Esophagus squamous epithelium (tissue), 4 donors: ENCODE measurements around the gene FAM9C.

Experiments used
- POLR2A ChIP-seq, 4 donors: fragments of 450-650 bp; IDR thresholded peaks; one replicate each; pipeline ENCODE4 v1.6.1; 2017; ENCODE audit warnings: antibody characterized with exemption in 4 of 4, mild to moderate bottlenecking in 4 of 4, moderate library complexity in 3 of 4
- TF ChIP-seq, protein P1 (sequence below), 6 experiments: fragments of 450-650 bp in 4 of 6; fragments of 200-600 bp in 2 of 6; sonication (generic) in 2 of 6; IDR thresholded peaks; one replicate each; pipeline ENCODE4 v1.5.1; 2016 to 2019; ENCODE audit warnings: antibody characterized with exemption in 6 of 6, mild to moderate bottlenecking in 4 of 6, moderate library complexity in 4 of 6

DNA sequence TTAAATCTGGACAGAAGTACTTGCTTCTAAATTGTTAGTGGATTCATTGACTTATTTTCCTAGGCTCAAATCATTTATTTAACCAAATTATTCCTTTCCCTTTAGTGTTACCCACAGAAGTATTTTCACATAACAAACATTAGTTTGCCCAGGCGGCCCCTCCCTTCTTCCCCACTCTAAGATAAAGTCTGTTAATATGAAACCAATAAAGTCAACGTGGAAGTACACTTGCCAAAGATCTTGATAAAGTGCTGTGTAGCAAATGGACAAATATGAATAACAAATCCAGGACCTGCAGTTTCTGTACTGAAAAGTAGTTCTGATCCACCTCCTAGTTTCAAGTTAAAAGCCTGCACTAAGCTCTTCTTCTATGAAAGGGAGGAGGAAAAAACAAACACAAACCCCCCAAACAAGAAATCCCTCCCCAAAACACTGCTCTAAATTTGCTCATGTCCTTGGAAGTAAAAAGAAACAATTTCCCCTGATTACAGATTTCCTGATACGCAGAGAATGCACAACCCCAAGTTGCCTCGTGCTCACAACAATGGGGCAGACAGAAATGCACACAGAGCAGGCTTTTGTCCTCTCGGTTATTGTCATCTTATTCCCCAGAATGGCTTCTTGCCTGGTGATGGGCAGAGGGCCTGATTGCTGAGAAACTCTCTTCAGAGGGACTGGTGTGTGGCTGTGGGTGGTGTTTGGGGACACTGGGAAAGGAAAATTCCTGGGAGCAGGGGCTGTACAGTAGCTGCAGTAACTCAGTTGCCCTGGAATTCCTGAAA, 46.3 kb downstream of the FAM9C start:
- TF ChIP-seq, protein P1, sequence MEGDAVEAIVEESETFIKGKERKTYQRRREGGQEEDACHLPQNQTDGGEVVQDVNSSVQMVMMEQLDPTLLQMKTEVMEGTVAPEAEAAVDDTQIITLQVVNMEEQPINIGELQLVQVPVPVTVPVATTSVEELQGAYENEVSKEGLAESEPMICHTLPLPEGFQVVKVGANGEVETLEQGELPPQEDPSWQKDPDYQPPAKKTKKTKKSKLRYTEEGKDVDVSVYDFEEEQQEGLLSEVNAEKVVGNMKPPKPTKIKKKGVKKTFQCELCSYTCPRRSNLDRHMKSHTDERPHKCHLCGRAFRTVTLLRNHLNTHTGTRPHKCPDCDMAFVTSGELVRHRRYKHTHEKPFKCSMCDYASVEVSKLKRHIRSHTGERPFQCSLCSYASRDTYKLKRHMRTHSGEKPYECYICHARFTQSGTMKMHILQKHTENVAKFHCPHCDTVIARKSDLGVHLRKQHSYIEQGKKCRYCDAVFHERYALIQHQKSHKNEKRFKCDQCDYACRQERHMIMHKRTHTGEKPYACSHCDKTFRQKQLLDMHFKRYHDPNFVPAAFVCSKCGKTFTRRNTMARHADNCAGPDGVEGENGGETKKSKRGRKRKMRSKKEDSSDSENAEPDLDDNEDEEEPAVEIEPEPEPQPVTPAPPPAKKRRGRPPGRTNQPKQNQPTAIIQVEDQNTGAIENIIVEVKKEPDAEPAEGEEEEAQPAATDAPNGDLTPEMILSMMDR (IDR thresholded peaks at IDR 0.05): no peak
- no peak for TF ChIP-seq POLR2A (IDR thresholded peaks at IDR 0.05)
